Activated CD4-positive, CD25-positive, alpha-beta regulatory T cell (primary cell): ENCODE results near the gene CLEC1B.
"Not testable (repeated sequence)": the region's sequence is repeated elsewhere in the genome, so short reads cannot be mapped to it uniquely, and the experiment has no call there.

ENCODE experiments used
- DNase-seq, 4 experiments: peaks; one replicate each; lab custom pipeline; 2025; lab: John Stamatoyannopoulos, UW

Gene CLEC1B

GRCh38 chr12:9974731-9975130 lies 24.2 kb downstream of the CLEC1B start:
- DNase-seq, result not testable (repeated sequence)

- DNase-seq, result no peak
Observed at GRCh38 chr12:9973949-9974348, 25.0 kb downstream of the CLEC1B start.

GRCh38 chr12:9971181-9971580 lies 27.7 kb downstream of the CLEC1B start, which contains the start of gene CLEC12A:
Gene CLEC12A, plus strand, starts transcription at chr12:9971409. Its CDS starts 188 bp downstream, at chr12:9971597.
- no peak for DNase-seq

GRCh38 chr12:9969673-9970072 lies 29.2 kb downstream of the CLEC1B start:
- no peak for DNase-seq

GRCh38 chr12:9961901-9962300 lies 37.0 kb downstream of the CLEC1B start:
- no peak for DNase-seq

GRCh38 chr12:9961106-9961505 lies 37.8 kb downstream of the CLEC1B start:
- no peak for DNase-seq

GRCh38 chr12:9960590-9960989 lies 38.3 kb downstream of the CLEC1B start:
- no peak for DNase-seq

GRCh38 chr12:9957834-9958233 lies 41.1 kb downstream of the CLEC1B start:
- DNase-seq, result no peak

GRCh38 chr12:9952954-9953729 lies 45.8 kb downstream of the CLEC1B start:
- DNase-seq, result not testable (repeated sequence)

- no peak for DNase-seq
Observed at GRCh38 chr12:9951026-9951675, 47.8 kb downstream of the CLEC1B start.

GRCh38 chr12:9948606-9949296 lies 50.2 kb downstream of the CLEC1B start:
- DNase-seq, result no peak

- no peak for DNase-seq
Observed at GRCh38 chr12:9947674-9948073, 51.2 kb downstream of the CLEC1B start.

- no peak for DNase-seq
Observed at GRCh38 chr12:9944391-9944790, 54.5 kb downstream of the CLEC1B start.

- DNase-seq, result no peak
Observed at GRCh38 chr12:9943240-9943639, 55.7 kb downstream of the CLEC1B start.
